Coronary artery (tissue), 2 donors: Measurements from ENCODE around the gene ARL5B.

Experiments
- DNase-seq: peaks from one replicate; pipeline ENCODE4 v3.0.0-alpha.2; 2017; ENCODE audit warnings: low spot score
- H3K27ac ChIP-seq, 2 donors: fragments of 200-600 bp; sonication (generic); one replicate each; pipeline ENCODE4 v1.5.1; 2016 to 2019
- H3K4me3 ChIP-seq: fragments of 200-600 bp; sonication (generic); 2 replicates; pipeline ENCODE4 v1.5.1; 2016; ENCODE audit warnings: mild to moderate bottlenecking, moderate library complexity
- TF ChIP-seq, protein P1 (sequence below): fragments of 200-600 bp; sonication (generic); IDR thresholded peaks from one replicate; pipeline ENCODE4 v1.5.1; 2019; ENCODE audit warnings: antibody characterized with exemption

ARL5B gene

DNA sequence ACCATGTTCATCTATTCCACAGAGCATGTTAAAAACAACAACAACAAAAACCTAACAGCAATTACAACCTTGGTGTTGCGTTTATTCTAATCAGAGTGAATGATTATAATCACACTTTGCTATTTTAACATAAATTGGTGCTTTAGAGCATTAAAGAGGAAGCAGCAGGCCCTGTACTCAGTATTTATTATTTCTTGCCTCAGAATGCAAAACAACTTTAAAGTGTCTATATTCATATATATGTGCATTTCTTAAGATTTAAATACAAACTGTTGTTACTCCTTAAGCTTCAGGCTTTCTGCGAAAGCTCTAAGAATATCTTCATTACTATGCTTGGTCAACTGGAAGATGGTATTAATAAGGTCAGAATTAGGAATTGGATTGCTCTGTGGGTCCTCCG, 21.5 kb downstream of the ARL5B start:
- TF ChIP-seq, protein P1, sequence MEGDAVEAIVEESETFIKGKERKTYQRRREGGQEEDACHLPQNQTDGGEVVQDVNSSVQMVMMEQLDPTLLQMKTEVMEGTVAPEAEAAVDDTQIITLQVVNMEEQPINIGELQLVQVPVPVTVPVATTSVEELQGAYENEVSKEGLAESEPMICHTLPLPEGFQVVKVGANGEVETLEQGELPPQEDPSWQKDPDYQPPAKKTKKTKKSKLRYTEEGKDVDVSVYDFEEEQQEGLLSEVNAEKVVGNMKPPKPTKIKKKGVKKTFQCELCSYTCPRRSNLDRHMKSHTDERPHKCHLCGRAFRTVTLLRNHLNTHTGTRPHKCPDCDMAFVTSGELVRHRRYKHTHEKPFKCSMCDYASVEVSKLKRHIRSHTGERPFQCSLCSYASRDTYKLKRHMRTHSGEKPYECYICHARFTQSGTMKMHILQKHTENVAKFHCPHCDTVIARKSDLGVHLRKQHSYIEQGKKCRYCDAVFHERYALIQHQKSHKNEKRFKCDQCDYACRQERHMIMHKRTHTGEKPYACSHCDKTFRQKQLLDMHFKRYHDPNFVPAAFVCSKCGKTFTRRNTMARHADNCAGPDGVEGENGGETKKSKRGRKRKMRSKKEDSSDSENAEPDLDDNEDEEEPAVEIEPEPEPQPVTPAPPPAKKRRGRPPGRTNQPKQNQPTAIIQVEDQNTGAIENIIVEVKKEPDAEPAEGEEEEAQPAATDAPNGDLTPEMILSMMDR, result no peak
- Histone ChIP-seq H3K4me3 (no peak overlapping the region), H3K27ac (no peak overlapping the region)
- DNase-seq, result no peak

DNA sequence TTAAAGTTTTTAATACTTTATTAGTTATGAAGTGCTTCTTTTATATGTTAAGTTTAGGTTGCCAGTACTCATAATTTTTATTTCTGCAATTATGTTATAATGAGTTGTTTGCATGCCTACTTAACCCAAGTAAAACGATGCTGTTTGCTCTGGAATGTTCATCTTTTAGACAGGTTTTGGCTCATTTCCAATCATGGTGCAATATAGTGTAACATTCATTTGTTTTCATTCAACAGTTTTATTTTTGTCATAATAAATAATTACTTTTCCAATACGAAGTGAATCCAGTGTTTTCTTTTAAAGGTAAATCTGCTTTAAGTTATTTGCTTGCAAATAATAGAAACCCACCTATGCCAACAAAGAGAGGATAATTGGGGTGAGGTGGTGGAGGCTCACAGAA, 22.1 kb downstream of the ARL5B start:
- TF ChIP-seq, protein P1, result no peak
- no peak overlapping the region for H3K27ac ChIP-seq
- no peak for DNase-seq
- no peak overlapping the region for H3K4me3 ChIP-seq

- TF ChIP-seq, protein P1, result no peak
- no peak for DNase-seq
- Histone ChIP-seq H3K4me3 (no peak overlapping the region), H3K27ac (no peak overlapping the region)
Observed at GRCh38 chr10:18681971-18682411, 22.8 kb downstream of the ARL5B start.

- DNase-seq, result no peak
- H3K4me3 ChIP-seq, result no peak overlapping the region
- no peak overlapping the region for H3K27ac ChIP-seq
- TF ChIP-seq, protein P1, result no peak
Observed at GRCh38 chr10:18683427-18683826, 24.2 kb downstream of the ARL5B start.

GRCh38 chr10:18684416-18684815, 25.2 kb downstream of the ARL5B start:
- TF ChIP-seq, protein P1, result no peak
- Histone ChIP-seq H3K27ac (no peak overlapping the region), H3K4me3 (no peak overlapping the region)
- no peak for DNase-seq

- no peak overlapping the region for H3K27ac ChIP-seq
- TF ChIP-seq, protein P1, result no peak
- no peak for DNase-seq
- no peak overlapping the region for H3K4me3 ChIP-seq
Observed at GRCh38 chr10:18684953-18685352, 25.7 kb downstream of the ARL5B start.

DNA sequence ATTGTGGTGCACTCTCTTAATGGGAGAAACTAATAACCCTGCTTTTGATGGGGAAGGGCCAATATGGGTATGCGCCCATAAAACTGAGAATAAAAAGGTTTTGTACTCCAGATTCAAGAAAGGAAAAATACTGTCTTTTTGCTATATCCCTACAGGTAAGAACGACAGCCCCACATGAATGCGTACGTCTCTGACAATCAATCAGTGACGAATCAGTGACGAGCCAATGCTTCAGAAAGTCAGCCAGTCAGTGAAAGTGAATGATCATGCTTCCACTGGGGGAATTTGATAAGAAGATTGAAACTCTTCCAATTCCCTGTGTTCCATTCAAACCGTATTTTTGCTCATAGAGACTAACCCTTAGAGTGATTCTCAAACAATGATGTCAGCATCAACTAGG, 26.3 kb downstream of the ARL5B start:
- no peak for DNase-seq
- Histone ChIP-seq H3K27ac (no peak overlapping the region), H3K4me3 (no peak overlapping the region)
- TF ChIP-seq, protein P1, result no peak
